Stimulated activated CD4-positive, alpha-beta T cell treated with anti-CD3 and anti-CD28 coated beads, Interleukin-1b, Interleukin-23, amount 100 ng/mL, for 4 hours (primary cell): ENCODE results near the gene TMED4.
A peak's percentile ranks its signal among the peaks of the same experiment; 100 is the strongest.
"Not testable (repeated sequence)": the region's sequence is repeated elsewhere in the genome, so short reads cannot be mapped to it uniquely, and the experiment has no call there.

Experiments
- DNase-seq, 2 donors: peaks; one replicate each; pipeline ENCODE4 v3.0.0-alpha.2; 2020; ENCODE audit warnings: low read depth in 2 of 2

Gene TMED4

GRCh38 chr7:44607141-44608068 lies 25.4 kb upstream of the TMED4 start:
- no peak for DNase-seq

GRCh38 chr7:44606341-44607140 lies 24.5 kb upstream of the TMED4 start, which contains the start of gene OGDH:
TSS of gene OGDH (plus strand) at chr7:44606627. CDS start at chr7:44624344, 17,717 bp downstream.
- DNase-seq = peak; percentile 99

- no peak for DNase-seq
These were observed 22.9 kb upstream of the TMED4 start for GRCh38 chr7:44604941-44605340.

- no peak for DNase-seq
These were observed 21.2 kb upstream of the TMED4 start for GRCh38 chr7:44603193-44603592.

GRCh38 chr7:44602576-44602910 lies 20.5 kb upstream of the TMED4 start:
- no peak for DNase-seq

- DNase-seq = no peak
These were observed 17.2 kb upstream of the TMED4 start for GRCh38 chr7:44599222-44599621.

GRCh38 chr7:44597181-44597580 lies 15.2 kb upstream of the TMED4 start:
- DNase-seq = not testable (repeated sequence)

GRCh38 chr7:44595934-44596635 lies 14.1 kb upstream of the TMED4 start:
- no peak for DNase-seq

- no peak for DNase-seq
These were observed 8.9 kb upstream of the TMED4 start for GRCh38 chr7:44590910-44591309.

GRCh38 chr7:44587843-44588711 lies 6.0 kb upstream of the TMED4 start:
- peak in 1 of 2 donors; percentile 59 for DNase-seq

GRCh38 chr7:44583146-44583865 lies 1.3 kb upstream of the TMED4 start:
- DNase-seq = no peak

- peak in 1 of 2 donors; percentile 18 for DNase-seq
These were observed 819 bp downstream of the TMED4 start for GRCh38 chr7:44580945-44581878.

- DNase-seq = no peak
These were observed 5.8 kb downstream of the TMED4 start for GRCh38 chr7:44576228-44576627.

- no peak for DNase-seq
These were observed 7.0 kb downstream of the TMED4 start for GRCh38 chr7:44575054-44575453.

- no peak for DNase-seq
These were observed 7.7 kb downstream of the TMED4 start for GRCh38 chr7:44574287-44574872.

GRCh38 chr7:44573464-44574286 lies 8.4 kb downstream of the TMED4 start, which contains the start of gene DDX56:
TSS of gene DDX56 (minus strand) at chr7:44573908. CDS start at chr7:44573895, 13 bp downstream.
- DNase-seq = peak; percentile 87 to 89

- DNase-seq = no peak
These were observed 9.3 kb downstream of the TMED4 start for GRCh38 chr7:44572771-44573170.

- no peak for DNase-seq
These were observed 12.1 kb downstream of the TMED4 start for GRCh38 chr7:44569959-44570358.
